GM18858 (cell line): ENCODE measurements around the gene GRIN2A.

Experiments
- ATAC-seq: cut with Tn5 transposase; IDR thresholded peaks from one replicate; pipeline ENCODE4 v1.9.1; 2021; ENCODE audit not compliant: unreplicated experiment

GRIN2A gene

GRCh38 chr16:9706217-9706836, 475.9 kb downstream of the GRIN2A start:
- ATAC-seq: no peak

GRCh38 chr16:9703731-9704130, 478.5 kb downstream of the GRIN2A start:
- ATAC-seq: no peak
